HepG2 (cell line): ENCODE measurements around the gene UNC13D. TPM values are rescaled to one million over a fixed set of nuclear protein-coding genes. Genes with fewer than 3 reads are reported as not detected.

Experiments
- ATRX ChIP-seq: sonication (generic); formaldehyde crosslinking; IDR thresholded peaks from 2 replicates; pipeline ENCODE4 v1.4.0; 2020; ENCODE audit warnings: missing genetic modification reagents, borderline replicate concordance
- FOSL1 ChIP-seq: sonication (generic); formaldehyde crosslinking; IDR thresholded peaks from 2 replicates; pipeline ENCODE4 v1.9.0; 2021; ENCODE audit warnings: missing genetic modification reagents, borderline replicate concordance
- HOXD1 ChIP-seq: sonication (generic); formaldehyde crosslinking; IDR thresholded peaks from 2 replicates; pipeline ENCODE4 v1.5.0; 2020; ENCODE audit warnings: missing genetic modification reagents
- KLF13 ChIP-seq: sonication (generic); formaldehyde crosslinking; IDR thresholded peaks from 2 replicates; pipeline ENCODE4 v1.4.0; 2020; ENCODE audit warnings: mild to moderate bottlenecking, missing genetic modification reagents
- MED8 ChIP-seq: sonication (generic); formaldehyde crosslinking; IDR thresholded peaks from 2 replicates; pipeline ENCODE4 v1.8.1; 2023; ENCODE audit warnings: mild to moderate bottlenecking, missing genetic modification reagents; ENCODE audit not compliant: insufficient replicate concordance
- MLLT10 ChIP-seq: sonication (generic); formaldehyde crosslinking; IDR thresholded peaks from 2 replicates; pipeline ENCODE4 v1.4.0; 2020; ENCODE audit warnings: missing genetic modification reagents
- NCOA2 ChIP-seq: sonication (generic); formaldehyde crosslinking; IDR thresholded peaks from 2 replicates; pipeline ENCODE4 v1.8.0; 2022; ENCODE audit warnings: inconsistent platforms
- SKI ChIP-seq: fragments of 450-650 bp; IDR thresholded peaks from one replicate; pipeline ENCODE4 v1.6.1; 2018; ENCODE audit warnings: mild to moderate bottlenecking; ENCODE audit not compliant: partially characterized antibody
- SKIL ChIP-seq: sonication (generic); formaldehyde crosslinking; IDR thresholded peaks from 2 replicates; pipeline ENCODE4 v1.8.0; 2022; ENCODE audit warnings: missing genetic modification reagents, mild to moderate bottlenecking, moderate library complexity, borderline replicate concordance
- TFE3 ChIP-seq: IDR thresholded peaks from 2 replicates; pipeline ENCODE4 v1.6.1; 2016
- ZMYM4 ChIP-seq: sonication (generic); formaldehyde crosslinking; IDR thresholded peaks from 2 replicates; pipeline ENCODE4 v1.8.1; 2023; ENCODE audit warnings: mild to moderate bottlenecking, missing genetic modification reagents
- ZNF577 ChIP-seq: sonication (generic); formaldehyde crosslinking; IDR thresholded peaks from 2 replicates; pipeline ENCODE4 v1.4.0; 2020; ENCODE audit warnings: mild to moderate bottlenecking, low read depth, missing genetic modification reagents, borderline replicate concordance
- ZNF703 ChIP-seq: sonication (generic); formaldehyde crosslinking; IDR thresholded peaks from 2 replicates; pipeline ENCODE4 v1.5.1; 2020; ENCODE audit warnings: missing genetic modification reagents, mild to moderate bottlenecking, moderate library complexity, borderline replicate concordance
- ZNF713 ChIP-seq: sonication (generic); formaldehyde crosslinking; IDR thresholded peaks from 2 replicates; pipeline ENCODE4 v1.4.0; 2020; ENCODE audit warnings: mild to moderate bottlenecking, missing genetic modification reagents
- ZNF775 ChIP-seq: sonication (generic); formaldehyde crosslinking; IDR thresholded peaks from 2 replicates; pipeline ENCODE4 v1.4.0; 2020; ENCODE audit warnings: missing genetic modification reagents, mild to moderate bottlenecking, moderate library complexity, borderline replicate concordance
- ZNF790 ChIP-seq: sonication (generic); formaldehyde crosslinking; IDR thresholded peaks from 2 replicates; pipeline ENCODE4 v1.8.0; 2022; ENCODE audit warnings: missing genetic modification reagents, mild to moderate bottlenecking, borderline replicate concordance
- ZNF839 ChIP-seq: sonication (generic); formaldehyde crosslinking; IDR thresholded peaks from 2 replicates; pipeline ENCODE4 v1.4.0; 2020; ENCODE audit warnings: missing genetic modification reagents, mild to moderate bottlenecking, borderline replicate concordance
- ZSCAN22 ChIP-seq: sonication (generic); formaldehyde crosslinking; IDR thresholded peaks from 2 replicates; pipeline ENCODE4 v1.4.0; 2020; ENCODE audit warnings: mild to moderate bottlenecking, missing genetic modification reagents
- ZSCAN31 ChIP-seq: sonication (generic); formaldehyde crosslinking; IDR thresholded peaks from 2 replicates; pipeline ENCODE4 v1.5.0; 2020; ENCODE audit warnings: low read depth, mild to moderate bottlenecking, missing genetic modification reagents
- polyA plus RNA-seq, 8 experiments: library from polyadenylated mRNA; depleted of rRNA in 3 of 8; stranded (reverse) in 7 of 8; unstranded in 1 of 8; fragments of >200 nt; fragmentation: Illumina TruSeq in 4 of 8; extraction: Trizol in 4 of 8; gene quantifications; 2 replicates each; pipeline versions ENCODE4 v1.2.1 to v1.2.3, GENCODE V29; 2011 to 2016; ENCODE audit warnings: low read depth in 4 of 8, missing spikeins in 1 of 8, mixed read lengths in 1 of 8; ENCODE audit not compliant: insufficient read depth in 1 of 8
- total RNA-seq, 5 experiments: library from RNA; depleted of rRNA; stranded (reverse); fragments of >200 nt; fragmentation: Illumina TruSeq; extraction: Trizol; gene quantifications; 2 replicates each; pipeline ENCODE4 v1.2.3, GENCODE V29; 2016; ENCODE audit warnings: low read depth in 1 of 5
- TF ChIP-seq, protein P1 (sequence below): sonication (generic); formaldehyde crosslinking; IDR thresholded peaks from 2 replicates; pipeline ENCODE4 v1.4.0; 2020; ENCODE audit warnings: missing genetic modification reagents, borderline replicate concordance

UNC13D gene
- total and polyA plus RNA-seq, 2 of the 13 experiments (the other 11 are each of a cell fraction or from before 2014, with no cell fraction given) = 29.7 to 42.7 TPM

DNA sequence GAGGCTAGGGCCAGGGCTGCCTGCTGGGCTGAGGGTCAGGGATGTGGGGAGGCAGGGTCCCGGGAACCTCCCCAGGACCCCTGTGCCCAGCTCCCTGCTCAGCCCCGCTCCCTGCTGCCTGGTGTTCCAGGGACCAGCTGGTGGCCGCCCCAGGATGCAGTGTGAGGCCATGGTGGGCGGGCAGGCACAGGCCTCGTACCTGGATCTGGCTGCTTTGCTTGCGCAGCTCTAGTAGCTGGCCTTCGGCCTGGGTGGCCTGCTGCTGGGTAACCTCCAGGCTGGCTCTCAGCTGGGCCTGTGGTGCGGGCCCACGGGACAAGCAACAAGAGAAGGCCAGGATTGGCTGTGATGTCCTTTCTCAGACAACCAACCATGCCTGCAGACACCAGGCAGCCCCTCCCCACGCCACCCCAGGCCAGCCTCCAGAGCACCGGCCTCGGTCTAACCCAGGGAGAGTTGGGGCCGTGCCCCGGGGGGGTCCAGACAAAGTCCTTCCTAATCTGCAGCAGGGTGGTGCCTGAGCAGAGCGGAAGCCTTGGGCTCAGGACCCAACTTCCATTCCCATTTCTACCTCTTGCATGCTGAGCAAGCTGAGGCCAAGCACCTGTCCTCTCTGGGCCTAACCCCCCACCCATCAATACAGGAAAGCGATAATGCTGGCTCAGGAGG, 48.5 kb upstream of the UNC13D start (continued):
- TF ChIP-seq SKI = no peak
- TF ChIP-seq ZNF790 (CRISPR knock-in tag) = no peak
- no peak for TF ChIP-seq HOXD1 (CRISPR knock-in tag)
- peak; percentile 84; the same call in 1 of the 2 replicates for TF ChIP-seq ZSCAN31 (CRISPR knock-in tag)
- no peak for TF ChIP-seq MED8 (CRISPR knock-in tag)
- no peak for TF ChIP-seq ZNF775 (CRISPR knock-in tag)
- 0 out of 2 replicates have a peak, but pooled peaks have one; percentile 7 for TF ChIP-seq KLF13 (CRISPR knock-in tag)
- no peak for TF ChIP-seq ZNF577 (CRISPR knock-in tag)
- TF ChIP-seq MLLT10 (CRISPR knock-in tag) = no peak
- TF ChIP-seq, protein P1, sequence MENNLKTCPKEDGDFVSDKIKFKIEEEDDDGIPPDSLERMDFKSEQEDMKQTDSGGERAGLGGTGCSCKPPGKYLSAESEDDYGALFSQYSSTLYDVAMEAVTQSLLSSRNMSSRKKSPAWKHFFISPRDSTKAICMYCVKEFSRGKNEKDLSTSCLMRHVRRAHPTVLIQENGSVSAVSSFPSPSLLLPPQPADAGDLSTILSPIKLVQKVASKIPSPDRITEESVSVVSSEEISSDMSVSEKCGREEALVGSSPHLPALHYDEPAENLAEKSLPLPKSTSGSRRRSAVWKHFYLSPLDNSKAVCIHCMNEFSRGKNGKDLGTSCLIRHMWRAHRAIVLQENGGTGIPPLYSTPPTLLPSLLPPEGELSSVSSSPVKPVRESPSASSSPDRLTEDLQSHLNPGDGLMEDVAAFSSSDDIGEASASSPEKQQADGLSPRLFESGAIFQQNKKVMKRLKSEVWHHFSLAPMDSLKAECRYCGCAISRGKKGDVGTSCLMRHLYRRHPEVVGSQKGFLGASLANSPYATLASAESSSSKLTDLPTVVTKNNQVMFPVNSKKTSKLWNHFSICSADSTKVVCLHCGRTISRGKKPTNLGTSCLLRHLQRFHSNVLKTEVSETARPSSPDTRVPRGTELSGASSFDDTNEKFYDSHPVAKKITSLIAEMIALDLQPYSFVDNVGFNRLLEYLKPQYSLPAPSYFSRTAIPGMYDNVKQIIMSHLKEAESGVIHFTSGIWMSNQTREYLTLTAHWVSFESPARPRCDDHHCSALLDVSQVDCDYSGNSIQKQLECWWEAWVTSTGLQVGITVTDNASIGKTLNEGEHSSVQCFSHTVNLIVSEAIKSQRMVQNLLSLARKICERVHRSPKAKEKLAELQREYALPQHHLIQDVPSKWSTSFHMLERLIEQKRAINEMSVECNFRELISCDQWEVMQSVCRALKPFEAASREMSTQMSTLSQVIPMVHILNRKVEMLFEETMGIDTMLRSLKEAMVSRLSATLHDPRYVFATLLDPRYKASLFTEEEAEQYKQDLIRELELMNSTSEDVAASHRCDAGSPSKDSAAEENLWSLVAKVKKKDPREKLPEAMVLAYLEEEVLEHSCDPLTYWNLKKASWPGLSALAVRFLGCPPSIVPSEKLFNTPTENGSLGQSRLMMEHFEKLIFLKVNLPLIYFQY (CRISPR knock-in tag) = peak; percentile 47
- TF ChIP-seq SKIL (CRISPR knock-in tag) = peak; percentile 66; the same call in 1 of the 2 replicates
- TF ChIP-seq FOSL1 (CRISPR knock-in tag) = no peak
- peak; percentile 65; the same call in 1 of the 2 replicates for TF ChIP-seq TFE3 (CRISPR knock-in tag)
- no peak; the same call in 1 of the 2 replicates for TF ChIP-seq ZNF703 (CRISPR knock-in tag)
- 0 out of 2 replicates have a peak, but pooled peaks have one; percentile 73 for TF ChIP-seq ZSCAN22 (CRISPR knock-in tag)
- no peak for TF ChIP-seq NCOA2 (CRISPR knock-in tag)
- TF ChIP-seq ZNF713 (CRISPR knock-in tag) = peak; percentile 79; the same call in 1 of the 2 replicates
- TF ChIP-seq ZNF839 (CRISPR knock-in tag) = peak; percentile 33; the same call in 1 of the 2 replicates
- 0 out of 2 replicates have a peak, but pooled peaks have one; percentile 33 for TF ChIP-seq ATRX (CRISPR knock-in tag)
- peak; percentile 46; the same call in 1 of the 2 replicates for TF ChIP-seq ZMYM4 (CRISPR knock-in tag)
